ENCODE measurements around the gene TEX51.

DNA sequence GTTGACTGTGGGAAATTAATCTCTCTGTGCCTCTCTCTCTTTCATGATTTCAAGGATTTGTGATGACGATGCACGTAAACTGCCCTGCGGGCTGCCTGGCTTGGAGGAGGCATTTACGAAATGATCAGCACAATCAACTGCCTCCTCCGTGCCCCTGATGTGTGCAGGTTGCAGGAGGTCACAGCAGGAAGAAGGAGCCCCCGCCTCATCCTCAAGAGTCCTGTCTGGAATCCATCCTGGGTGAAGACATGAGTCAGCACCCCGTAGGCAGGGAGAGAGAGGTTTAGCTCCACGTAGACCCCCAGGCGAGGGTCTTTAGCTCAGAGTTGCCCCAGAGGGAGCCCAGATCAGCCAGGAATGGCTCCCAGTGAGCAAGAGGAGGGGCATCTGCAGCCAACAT lies 17.1 kb upstream of the TEX51 start:
- TF ChIP-seq, protein P1, sequence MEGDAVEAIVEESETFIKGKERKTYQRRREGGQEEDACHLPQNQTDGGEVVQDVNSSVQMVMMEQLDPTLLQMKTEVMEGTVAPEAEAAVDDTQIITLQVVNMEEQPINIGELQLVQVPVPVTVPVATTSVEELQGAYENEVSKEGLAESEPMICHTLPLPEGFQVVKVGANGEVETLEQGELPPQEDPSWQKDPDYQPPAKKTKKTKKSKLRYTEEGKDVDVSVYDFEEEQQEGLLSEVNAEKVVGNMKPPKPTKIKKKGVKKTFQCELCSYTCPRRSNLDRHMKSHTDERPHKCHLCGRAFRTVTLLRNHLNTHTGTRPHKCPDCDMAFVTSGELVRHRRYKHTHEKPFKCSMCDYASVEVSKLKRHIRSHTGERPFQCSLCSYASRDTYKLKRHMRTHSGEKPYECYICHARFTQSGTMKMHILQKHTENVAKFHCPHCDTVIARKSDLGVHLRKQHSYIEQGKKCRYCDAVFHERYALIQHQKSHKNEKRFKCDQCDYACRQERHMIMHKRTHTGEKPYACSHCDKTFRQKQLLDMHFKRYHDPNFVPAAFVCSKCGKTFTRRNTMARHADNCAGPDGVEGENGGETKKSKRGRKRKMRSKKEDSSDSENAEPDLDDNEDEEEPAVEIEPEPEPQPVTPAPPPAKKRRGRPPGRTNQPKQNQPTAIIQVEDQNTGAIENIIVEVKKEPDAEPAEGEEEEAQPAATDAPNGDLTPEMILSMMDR (IDR thresholded peaks at IDR 0.05), result no peak
- TF ChIP-seq POLR2A (IDR thresholded peaks at IDR 0.05), result no peak

Data from heart left ventricle (tissue), 13 donors.